Thoracic aorta (tissue), 2 donors: ENCODE results near the gene ATP2A2. TPM values are rescaled to one million over a fixed set of nuclear protein-coding genes. Genes with fewer than 3 reads are reported as not detected.

Source experiments
- ATAC-seq: fragments of 150-250 bp; one replicate; pipeline ENCODE4 v1.8.0; 2017; ENCODE audit warnings: low read depth; ENCODE audit not compliant: insufficient number of reproducible peaks, low FRiP score
- DNase-seq: peaks from one replicate; pipeline ENCODE4 v3.0.0-alpha.2; 2020; ENCODE audit warnings: low spot score
- H3K27ac ChIP-seq, 2 donors: fragments of 200-600 bp; sonication (generic); 1 replicate in 1 of 2; 2 replicates in 1 of 2; pipeline ENCODE4 v1.5.1; 2016; ENCODE audit warnings: mild to moderate bottlenecking in 2 of 2, moderate library complexity in 2 of 2
- H3K27me3 ChIP-seq: fragments of 200-600 bp; sonication (generic); replicated peaks from 2 replicates; pipeline ENCODE4 v1.6.0; 2016; ENCODE audit warnings: mild to moderate bottlenecking; ENCODE audit not compliant: insufficient read depth
- H3K36me3 ChIP-seq: fragments of 200-600 bp; sonication (generic); one replicate; pipeline ENCODE4 v1.5.1; 2016
- H3K4me1 ChIP-seq, 2 donors: fragments of 200-600 bp; sonication (generic); 1 replicate in 1 of 2; 2 replicates in 1 of 2; pipeline versions ENCODE4 v1.5.1 to v1.6.0; 2016; ENCODE audit warnings: low read depth in 2 of 2, mild to moderate bottlenecking in 1 of 2; ENCODE audit not compliant: control insufficient read depth in 1 of 2
- H3K4me3 ChIP-seq: fragments of 200-600 bp; sonication (generic); 2 replicates; pipeline ENCODE4 v1.5.1; 2016; ENCODE audit warnings: mild to moderate bottlenecking
- H3K9me3 ChIP-seq: fragments of 200-600 bp; sonication (generic); 2 replicates; pipeline ENCODE4 v1.5.1; 2016
- CTCF ChIP-seq: fragments of 200-600 bp; sonication (generic); IDR thresholded peaks from one replicate; pipeline ENCODE4 v1.5.1; 2019; ENCODE audit warnings: antibody characterized with exemption
- total RNA-seq, 2 donors: library from RNA; depleted of rRNA; stranded (reverse); fragments of >200 nt; gene quantifications; one replicate each; pipeline versions ENCODE4 v1.1.0 to v1.2.3, GENCODE V29; 2016

The ATP2A2 gene
- total RNA-seq, 2 donors from 2014 or later, result 226 to 290 TPM

DNA sequence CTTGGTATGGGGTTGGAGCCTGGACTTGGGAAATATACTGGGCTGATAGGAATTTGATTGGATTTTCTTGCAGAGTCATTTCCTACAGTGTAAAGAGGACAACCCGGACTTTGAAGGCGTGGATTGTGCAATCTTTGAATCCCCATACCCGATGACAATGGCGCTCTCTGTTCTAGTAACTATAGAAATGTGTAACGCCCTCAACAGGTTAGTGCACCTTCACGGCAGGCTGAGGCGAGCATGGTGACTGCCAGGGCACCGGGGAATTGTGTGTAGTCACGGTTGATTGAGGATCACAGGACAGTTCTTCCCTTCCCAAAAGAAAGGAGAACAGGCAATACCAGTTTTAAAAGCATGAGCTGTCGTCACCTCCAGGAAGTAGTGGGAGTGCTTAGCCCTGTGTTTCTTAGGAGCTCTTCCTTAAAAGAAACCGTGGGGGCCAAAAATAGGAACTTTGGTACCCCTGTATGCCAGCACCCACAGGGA is 64.2 kb downstream of the ATP2A2 start:
- no peak for TF ChIP-seq CTCF
- ATAC-seq (peak; percentile 14), DNase-seq (no peak)
- Histone ChIP-seq H3K4me1 (peaks cover 0 to 6% of the 10 kb centered on the region in 2 donors), H3K27me3 (no peaks in the 10 kb centered on the region), H3K27ac (peak overlapping the region in 1 of 2 donors; percentile 54), H3K36me3 (peaks cover 83% of the 10 kb centered on the region), H3K4me3 (no peak overlapping the region), H3K9me3 (no peaks in the 10 kb centered on the region)

GRCh38 chr12:110345963-110346362 is 64.9 kb downstream of the ATP2A2 start:
- Histone ChIP-seq H3K27ac (no peak overlapping the region), H3K4me1 (peaks cover 0 to 6% of the 10 kb centered on the region in 2 donors), H3K9me3 (no peaks in the 10 kb centered on the region), H3K4me3 (no peak overlapping the region), H3K36me3 (peaks cover 81% of the 10 kb centered on the region), H3K27me3 (no peaks in the 10 kb centered on the region)
- no peak for ATAC-seq
- no peak for TF ChIP-seq CTCF
- no peak for DNase-seq

GRCh38 chr12:110347767-110348166 is 66.7 kb downstream of the ATP2A2 start:
- no peak for TF ChIP-seq CTCF
- Histone ChIP-seq H3K27me3 (no peaks in the 10 kb centered on the region), H3K9me3 (no peaks in the 10 kb centered on the region), H3K4me1 (peaks cover 0 to 6% of the 10 kb centered on the region in 2 donors), H3K36me3 (peaks cover 70% of the 10 kb centered on the region), H3K4me3 (no peak overlapping the region), H3K27ac (no peak overlapping the region)
- no peak for ATAC-seq
- DNase-seq, result no peak

DNA sequence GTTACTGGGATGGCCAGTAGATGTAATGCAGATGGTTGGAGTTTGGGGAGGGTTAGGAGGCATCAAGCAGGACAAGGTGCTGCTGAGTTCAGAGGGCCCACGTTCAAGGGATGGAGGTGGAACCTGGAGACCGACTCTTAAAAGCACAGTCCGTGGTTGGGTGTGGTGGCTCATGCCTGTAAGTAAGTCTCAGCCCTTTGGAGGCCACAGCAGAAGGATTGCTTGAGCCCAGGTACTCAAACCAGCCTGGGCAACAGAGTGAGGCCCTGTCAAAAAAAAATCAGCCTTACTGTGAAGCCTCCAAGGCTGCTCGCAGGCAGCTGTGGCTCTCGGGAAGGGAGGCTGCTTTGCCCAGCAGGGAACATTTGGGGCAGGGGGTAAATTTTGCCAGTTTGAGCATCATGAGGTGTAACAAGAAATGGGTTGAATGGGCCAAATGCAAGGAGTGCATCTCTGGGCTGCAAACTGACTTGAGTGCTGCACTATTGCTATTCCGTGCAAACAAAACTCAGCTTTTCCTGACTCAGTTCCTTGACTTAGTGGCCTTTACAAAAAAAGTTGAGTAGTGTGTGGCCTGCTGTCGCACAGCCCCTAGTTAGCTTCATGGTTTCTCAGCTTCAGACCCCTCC is 67.5 kb downstream of the ATP2A2 start:
- DNase-seq (no peak), ATAC-seq (no peak)
- no peaks in the 10 kb centered on the region for H3K9me3 ChIP-seq
- H3K27me3 ChIP-seq, result no peaks in the 10 kb centered on the region
- H3K27ac ChIP-seq, result no peak overlapping the region
- peaks cover 0 to 6% of the 10 kb centered on the region in 2 donors for H3K4me1 ChIP-seq
- peaks cover 62% of the 10 kb centered on the region for H3K36me3 ChIP-seq
- TF ChIP-seq CTCF, result no peak
- H3K4me3 ChIP-seq, result no peak overlapping the region

DNA sequence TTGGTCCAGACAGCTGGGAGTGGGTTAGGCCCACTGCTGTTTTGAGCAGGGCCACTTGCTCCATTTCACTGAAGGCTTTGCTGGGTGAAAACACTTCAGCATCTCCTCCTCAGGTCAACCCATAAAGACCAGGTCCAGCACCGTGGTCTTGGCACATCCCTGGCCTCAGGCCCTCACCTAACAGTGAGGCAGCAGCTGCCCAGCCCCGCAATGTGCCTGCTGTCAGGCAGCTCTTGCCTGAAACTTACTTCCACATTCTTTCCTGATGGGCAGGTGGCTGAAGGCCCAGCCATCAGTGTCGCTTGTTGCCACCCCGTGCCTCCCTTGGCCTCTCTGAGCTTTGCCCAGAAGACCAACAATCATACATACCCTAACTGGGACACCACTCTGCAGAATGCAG is 68.0 kb downstream of the ATP2A2 start:
- H3K36me3 ChIP-seq, result peaks cover 56% of the 10 kb centered on the region
- H3K9me3 ChIP-seq, result no peaks in the 10 kb centered on the region
- TF ChIP-seq CTCF, result no peak
- no peak overlapping the region for H3K4me3 ChIP-seq
- H3K27ac ChIP-seq, result no peak overlapping the region
- DNase-seq (no peak), ATAC-seq (no peak)
- H3K4me1 ChIP-seq, result peaks cover 0 to 6% of the 10 kb centered on the region in 2 donors
- no peaks in the 10 kb centered on the region for H3K27me3 ChIP-seq
